GM12875 (cell line): ENCODE results near the gene SFSWAP.
"Not testable (repeated sequence)": the region's sequence is repeated elsewhere in the genome, so short reads cannot be mapped to it uniquely, and the experiment has no call there.

Experiments used
- H3K4me3 ChIP-seq: one replicate; pipeline ENCODE4 v1.5.1; 2011; ENCODE audit warnings: low read depth, low read length, control low read depth
- CTCF ChIP-seq: IDR thresholded peaks from 2 replicates; pipeline ENCODE4 v1.5.1; 2011; ENCODE audit warnings: low read depth, mild to moderate bottlenecking, control low read depth, inconsistent platforms, low read length, moderate library complexity, borderline replicate concordance; ENCODE audit not compliant: insufficient read depth

Gene SFSWAP

GRCh38 chr12:131801254-131801866 is 90.5 kb downstream of the SFSWAP start:
- H3K4me3 ChIP-seq, result no peak overlapping the region
- no peak for TF ChIP-seq CTCF

- H3K4me3 ChIP-seq, result no peak overlapping the region
- no peak for TF ChIP-seq CTCF
Observed at GRCh38 chr12:131803961-131804521, 93.2 kb downstream of the SFSWAP start.

GRCh38 chr12:131805421-131805820 is 94.5 kb downstream of the SFSWAP start:
- no peak for TF ChIP-seq CTCF
- no peak overlapping the region for H3K4me3 ChIP-seq

- TF ChIP-seq CTCF, result no peak
- H3K4me3 ChIP-seq, result no peak overlapping the region
Observed at GRCh38 chr12:131806674-131807073, 95.8 kb downstream of the SFSWAP start.

GRCh38 chr12:131808744-131809371 is 98.0 kb downstream of the SFSWAP start:
- no peak for TF ChIP-seq CTCF
- no peak overlapping the region for H3K4me3 ChIP-seq

- H3K4me3 ChIP-seq, result not testable (repeated sequence)
Observed at GRCh38 chr12:131809476-131810254, 98.8 kb downstream of the SFSWAP start.

- TF ChIP-seq CTCF, result no peak
- no peak overlapping the region for H3K4me3 ChIP-seq
Observed at GRCh38 chr12:131810726-131811125, 99.8 kb downstream of the SFSWAP start.
